HFFc6 (cell line): Measurements from ENCODE around the gene GFER. TPM values are rescaled to one million over a fixed set of nuclear protein-coding genes. Genes with fewer than 3 reads are reported as not detected.

ENCODE experiments used
- DNase-seq: peaks from one replicate; pipeline ENCODE4 v3.0.0-alpha.2; 2018
- H3K27ac Mint-ChIP-seq: 2 replicates; pipeline ENCODE4 v1.8.0; 2020; ENCODE audit warnings: mild to moderate bottlenecking, mixed read lengths
- H3K27me3 Mint-ChIP-seq: 2 replicates; pipeline ENCODE4 v1.8.0; 2021; ENCODE audit warnings: mild to moderate bottlenecking, moderate library complexity, mixed read lengths; ENCODE audit not compliant: insufficient read depth
- H3K36me3 Mint-ChIP-seq: 2 replicates; pipeline ENCODE4 v1.8.0; 2021; ENCODE audit warnings: low read depth, mixed read lengths
- H3K4me1 Mint-ChIP-seq: 2 replicates; pipeline ENCODE4 v1.8.0; 2020; ENCODE audit warnings: low read depth, mixed read lengths
- H3K4me3 Mint-ChIP-seq: 2 replicates; pipeline ENCODE4 v1.8.0; 2020; ENCODE audit warnings: mild to moderate bottlenecking, moderate library complexity, mixed read lengths
- H3K9me3 Mint-ChIP-seq: 2 replicates; pipeline ENCODE4 v1.8.0; 2020; ENCODE audit warnings: mild to moderate bottlenecking, mixed read lengths
- total RNA-seq, 6 experiments: library from RNA; stranded (reverse); fragmentation: NEBNext Ultra II Directional; extraction: Animal tissue kit (Norgen Biotek cat#: 25700); gene quantifications; 2 replicates in 1 of 6; 3 replicates in 5 of 6; pipeline ENCODE4 v1.2.3, GENCODE V29; 2021
- TF ChIP-seq, protein P1 (sequence below): fragments of 200-600 bp; sonication (generic); IDR thresholded peaks from 2 replicates; pipeline ENCODE4 v1.5.0; 2021; ENCODE audit warnings: antibody characterized with exemption, mild to moderate bottlenecking

Gene GFER
- total RNA-seq, 6 experiments from 2014 or later = 28.8 to 45.5 (median 40.2) TPM

DNA sequence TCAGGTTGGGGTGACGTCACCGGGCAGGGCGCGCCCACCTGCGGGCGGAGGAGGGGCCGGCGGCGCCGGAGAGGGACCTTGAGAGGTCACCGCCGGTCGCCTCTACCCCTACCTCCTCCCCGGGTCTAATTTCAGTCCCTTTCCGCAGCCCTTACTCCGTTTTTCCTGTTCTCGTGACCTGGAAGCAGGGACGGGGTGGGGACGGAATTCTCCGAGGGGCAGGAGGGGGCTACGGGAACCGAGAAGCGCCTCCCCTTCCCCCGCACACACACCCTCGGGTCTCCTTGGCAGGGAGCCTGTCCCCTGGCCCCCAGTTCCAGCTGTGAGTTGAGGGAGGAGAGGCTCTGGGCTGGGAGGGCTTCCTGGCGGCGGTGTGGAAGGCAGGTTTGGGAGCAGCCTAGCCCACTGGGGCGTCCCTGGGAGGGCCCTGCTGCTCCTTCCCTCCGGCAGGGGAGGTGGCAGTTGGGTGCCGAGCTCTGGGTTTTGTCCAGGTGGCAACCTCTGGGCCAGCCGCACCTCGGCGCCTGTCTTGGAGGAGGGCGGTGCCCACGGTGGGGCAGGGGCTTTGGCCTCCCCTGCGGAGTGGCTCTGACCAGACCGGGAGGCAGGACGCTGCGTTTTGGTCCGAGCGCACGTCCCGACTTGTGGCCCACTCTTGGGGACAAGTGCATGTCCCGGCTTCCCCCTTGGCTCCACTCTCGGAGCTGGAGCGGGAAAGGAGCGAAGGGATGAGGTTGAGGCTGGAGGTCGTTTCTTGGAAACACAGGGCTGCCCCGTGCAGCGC is 6.5 kb downstream of the GFER start:
- Mint-ChIP-seq H3K27ac (no peak overlapping the region), H3K4me3 (no peak overlapping the region), H3K9me3 (no peaks in the 10 kb centered on the region), H3K27me3 (peaks cover 10% of the 10 kb centered on the region; the same call in 1 of the 2 replicates), H3K4me1 (no peaks in the 10 kb centered on the region), H3K36me3 (peaks cover 9% of the 10 kb centered on the region; the same call in 1 of the 2 replicates)
- TF ChIP-seq, protein P1, sequence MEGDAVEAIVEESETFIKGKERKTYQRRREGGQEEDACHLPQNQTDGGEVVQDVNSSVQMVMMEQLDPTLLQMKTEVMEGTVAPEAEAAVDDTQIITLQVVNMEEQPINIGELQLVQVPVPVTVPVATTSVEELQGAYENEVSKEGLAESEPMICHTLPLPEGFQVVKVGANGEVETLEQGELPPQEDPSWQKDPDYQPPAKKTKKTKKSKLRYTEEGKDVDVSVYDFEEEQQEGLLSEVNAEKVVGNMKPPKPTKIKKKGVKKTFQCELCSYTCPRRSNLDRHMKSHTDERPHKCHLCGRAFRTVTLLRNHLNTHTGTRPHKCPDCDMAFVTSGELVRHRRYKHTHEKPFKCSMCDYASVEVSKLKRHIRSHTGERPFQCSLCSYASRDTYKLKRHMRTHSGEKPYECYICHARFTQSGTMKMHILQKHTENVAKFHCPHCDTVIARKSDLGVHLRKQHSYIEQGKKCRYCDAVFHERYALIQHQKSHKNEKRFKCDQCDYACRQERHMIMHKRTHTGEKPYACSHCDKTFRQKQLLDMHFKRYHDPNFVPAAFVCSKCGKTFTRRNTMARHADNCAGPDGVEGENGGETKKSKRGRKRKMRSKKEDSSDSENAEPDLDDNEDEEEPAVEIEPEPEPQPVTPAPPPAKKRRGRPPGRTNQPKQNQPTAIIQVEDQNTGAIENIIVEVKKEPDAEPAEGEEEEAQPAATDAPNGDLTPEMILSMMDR = no peak
- DNase-seq = no peak

DNA sequence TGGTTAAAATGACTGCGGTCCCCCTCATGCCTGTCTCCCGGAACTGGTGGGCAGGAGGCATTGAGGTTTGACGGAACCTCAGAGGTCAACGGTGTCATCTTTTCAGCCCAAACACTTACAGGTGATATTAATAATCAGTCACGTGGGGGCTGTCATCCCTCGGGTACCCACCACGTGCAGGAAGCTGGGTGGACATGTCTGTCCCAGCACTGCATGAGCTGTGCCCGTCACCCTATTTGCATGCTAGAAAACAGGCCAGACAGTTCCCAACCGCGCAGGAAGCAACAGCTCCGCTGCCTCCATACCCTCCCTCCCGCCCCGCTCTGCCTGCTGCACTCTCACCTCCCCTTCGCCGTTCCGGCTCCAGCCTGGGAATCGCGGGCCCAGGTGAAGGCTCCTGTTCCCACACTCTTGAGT is 7.2 kb downstream of the GFER start:
- Mint-ChIP-seq H3K36me3 (peaks cover 10% of the 10 kb centered on the region; the same call in 1 of the 2 replicates), H3K9me3 (no peaks in the 10 kb centered on the region), H3K4me1 (no peaks in the 10 kb centered on the region), H3K27me3 (peaks cover 10% of the 10 kb centered on the region; the same call in 1 of the 2 replicates), H3K4me3 (no peak overlapping the region), H3K27ac (no peak overlapping the region)
- DNase-seq = no peak
- TF ChIP-seq, protein P1 = no peak

DNA sequence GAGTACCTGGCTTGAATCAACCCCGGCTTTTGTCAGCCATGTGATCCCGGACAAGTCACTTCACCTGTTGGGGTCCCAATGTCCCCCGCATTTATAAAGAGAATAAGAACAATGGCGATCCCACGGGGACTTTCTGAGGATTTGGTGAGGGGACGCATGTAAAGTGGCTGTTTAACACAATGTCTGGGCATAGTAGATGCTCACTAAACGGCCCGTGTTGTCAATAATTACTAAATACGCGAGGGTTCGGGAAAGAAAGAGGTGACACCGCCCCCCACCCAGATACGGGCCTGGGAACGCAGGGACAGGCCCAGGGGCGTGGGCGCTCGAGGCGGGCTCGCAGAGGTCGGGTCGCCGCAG is 7.6 kb downstream of the GFER start:
- peaks cover 7% of the 10 kb centered on the region; the same call in 1 of the 2 replicates for H3K36me3 Mint-ChIP-seq
- H3K27me3 Mint-ChIP-seq = peaks cover 10% of the 10 kb centered on the region; the same call in 1 of the 2 replicates
- no peak overlapping the region for H3K4me3 Mint-ChIP-seq
- no peaks in the 10 kb centered on the region for H3K9me3 Mint-ChIP-seq
- no peak for DNase-seq
- TF ChIP-seq, protein P1 = no peak
- H3K4me1 Mint-ChIP-seq = no peaks in the 10 kb centered on the region
- H3K27ac Mint-ChIP-seq = no peak overlapping the region

DNA sequence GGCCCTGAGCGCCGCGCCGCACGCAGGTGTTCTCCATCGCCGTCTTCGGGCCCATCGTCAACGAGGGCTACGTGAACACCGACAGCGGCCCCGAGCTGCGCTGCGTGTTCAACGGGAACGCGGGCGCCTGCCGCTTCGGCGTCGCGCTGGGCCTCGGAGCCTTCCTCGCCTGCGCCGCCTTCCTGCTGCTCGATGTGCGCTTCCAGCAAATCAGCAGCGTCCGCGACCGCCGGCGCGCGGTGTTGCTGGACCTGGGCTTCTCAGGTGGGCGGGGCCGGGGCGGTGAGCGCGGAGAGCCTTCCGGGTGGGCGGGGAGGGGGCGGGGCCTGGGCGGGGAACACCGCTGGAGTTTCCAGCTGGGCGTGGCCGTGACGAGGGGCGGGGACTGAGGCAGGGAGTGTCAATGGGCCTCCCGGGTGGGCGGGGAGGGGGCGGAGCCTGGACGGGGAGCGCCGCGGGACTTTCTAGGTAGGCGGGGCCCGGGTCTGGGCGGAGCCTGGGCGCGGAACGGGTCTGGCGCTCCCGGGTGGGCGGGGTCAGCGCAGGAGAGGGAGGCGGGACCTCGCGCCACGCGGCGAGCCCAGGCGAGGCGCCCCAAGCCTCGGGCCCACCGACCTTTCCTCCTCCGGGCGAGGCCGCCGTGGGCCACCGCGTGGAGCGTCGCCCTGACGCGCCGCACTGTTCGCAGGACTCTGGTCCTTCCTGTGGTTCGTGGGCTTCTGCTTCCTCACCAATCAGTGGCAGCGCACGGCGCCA is 8.1 kb downstream of the GFER start:
- H3K27me3 Mint-ChIP-seq = peaks cover 10% of the 10 kb centered on the region; the same call in 1 of the 2 replicates
- H3K36me3 Mint-ChIP-seq = peaks cover 5% of the 10 kb centered on the region; the same call in 1 of the 2 replicates
- TF ChIP-seq, protein P1 = no peak
- H3K4me3 Mint-ChIP-seq = no peak overlapping the region
- H3K4me1 Mint-ChIP-seq = peaks cover 1% of the 10 kb centered on the region; the same call in 1 of the 2 replicates
- no peaks in the 10 kb centered on the region for H3K9me3 Mint-ChIP-seq
- peak; percentile 66 for DNase-seq
- H3K27ac Mint-ChIP-seq = no peak overlapping the region

DNA sequence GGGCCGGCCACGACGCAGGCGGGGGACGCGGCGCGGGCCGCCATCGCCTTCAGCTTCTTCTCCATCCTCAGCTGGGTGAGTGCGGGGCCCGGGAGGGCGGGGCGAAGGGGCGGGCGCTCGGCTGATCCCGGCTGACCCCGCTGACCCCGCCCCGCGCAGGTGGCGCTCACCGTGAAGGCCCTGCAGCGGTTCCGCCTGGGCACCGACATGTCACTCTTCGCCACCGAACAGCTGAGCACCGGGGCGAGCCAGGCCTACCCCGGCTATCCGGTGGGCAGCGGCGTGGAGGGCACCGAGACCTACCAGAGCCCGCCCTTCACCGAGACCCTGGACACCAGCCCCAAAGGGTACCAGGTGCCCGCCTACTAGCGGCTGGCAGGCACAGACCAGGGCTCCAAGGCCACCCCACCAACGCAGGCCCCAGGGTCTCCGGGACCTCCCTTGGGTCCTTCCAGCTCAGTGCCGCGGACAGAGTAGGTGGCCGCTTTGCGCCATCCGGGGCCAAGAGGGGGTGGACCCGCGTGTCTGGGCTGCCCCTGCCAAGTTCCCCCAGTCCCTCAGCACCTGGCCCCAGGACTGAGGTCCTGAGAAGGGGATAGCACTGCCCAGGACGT is 8.8 kb downstream of the GFER start:
- TF ChIP-seq, protein P1 = no peak
- H3K36me3 Mint-ChIP-seq = peaks cover 5% of the 10 kb centered on the region; the same call in 1 of the 2 replicates
- no peak for DNase-seq
- no peaks in the 10 kb centered on the region for H3K9me3 Mint-ChIP-seq
- H3K27ac Mint-ChIP-seq = no peak overlapping the region
- peaks cover 10% of the 10 kb centered on the region; the same call in 1 of the 2 replicates for H3K27me3 Mint-ChIP-seq
- H3K4me1 Mint-ChIP-seq = peaks cover 8% of the 10 kb centered on the region; the same call in 1 of the 2 replicates
- no peak overlapping the region for H3K4me3 Mint-ChIP-seq
